GM12872 (cell line): ENCODE measurements around the gene ARHGAP21.

Experiments
- CTCF ChIP-seq: IDR thresholded peaks from 3 replicates; pipeline ENCODE4 v1.5.1; 2011; ENCODE audit warnings: low read depth, mild to moderate bottlenecking, low read length, moderate library complexity; ENCODE audit not compliant: insufficient read depth

Gene ARHGAP21

GRCh38 chr10:24707445-24707844 is 16.2 kb downstream of the ARHGAP21 start:
- TF ChIP-seq CTCF, result no peak

- no peak for TF ChIP-seq CTCF
Measured at GRCh38 chr10:24706479-24707118, 17.1 kb downstream of the ARHGAP21 start.

GRCh38 chr10:24703700-24704099 is 20.0 kb downstream of the ARHGAP21 start:
- no peak for TF ChIP-seq CTCF

- TF ChIP-seq CTCF, result peak; percentile 22; the same call in 1 of the 3 replicates
Measured at GRCh38 chr10:24701447-24701846, 22.2 kb downstream of the ARHGAP21 start.

- TF ChIP-seq CTCF, result no peak
Measured at GRCh38 chr10:24700948-24701347, 22.7 kb downstream of the ARHGAP21 start.

GRCh38 chr10:24698270-24698669 is 25.4 kb downstream of the ARHGAP21 start:
- TF ChIP-seq CTCF, result no peak

- TF ChIP-seq CTCF, result no peak
Measured at GRCh38 chr10:24697080-24697479, 26.6 kb downstream of the ARHGAP21 start.
